ENCODE measurements around the gene LDLRAD3. TPM values are rescaled to one million over a fixed set of nuclear protein-coding genes. Genes with fewer than 3 reads are reported as not detected.

Gene LDLRAD3
- total RNA-seq, 2 donors from 2014 or later, result 19.2 to 30.6 TPM

DNA sequence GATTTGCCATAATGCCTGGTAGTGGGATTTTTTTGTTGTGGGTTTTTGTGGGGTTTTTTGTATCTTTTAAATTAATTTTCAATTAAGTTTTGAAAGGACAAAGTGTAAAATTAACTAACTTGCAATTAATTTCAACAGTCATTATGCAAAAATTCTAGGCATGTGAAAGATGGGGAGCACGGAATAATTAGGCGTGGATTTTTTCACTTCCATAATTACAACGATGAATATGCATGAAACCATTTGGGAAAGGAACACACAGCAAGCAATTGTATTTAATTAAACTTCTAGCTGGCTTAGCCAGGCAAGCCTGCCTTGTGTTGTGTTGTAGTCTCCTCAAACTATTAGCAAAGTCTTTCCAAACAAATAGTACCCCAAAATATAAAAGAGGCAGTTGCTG, 257.5 kb downstream of the LDLRAD3 start:
- Mint-ChIP-seq H3K4me1 (peaks cover 3% of the 10 kb centered on the region), H3K4me3 (no peak overlapping the region), H3K36me3 (ENCODE audit: low read depth) (peaks cover 38% of the 10 kb centered on the region), H3K27me3 (ENCODE audit: insufficient read depth) (no peaks in the 10 kb centered on the region), H3K27ac (no peak overlapping the region), H3K9me3 (no peaks in the 10 kb centered on the region)
- H3K36me3 ChIP-seq (ENCODE audit: control insufficient read depth, insufficient read depth, low read length), result peaks cover 11% of the 10 kb centered on the region
- TF ChIP-seq, protein P1, sequence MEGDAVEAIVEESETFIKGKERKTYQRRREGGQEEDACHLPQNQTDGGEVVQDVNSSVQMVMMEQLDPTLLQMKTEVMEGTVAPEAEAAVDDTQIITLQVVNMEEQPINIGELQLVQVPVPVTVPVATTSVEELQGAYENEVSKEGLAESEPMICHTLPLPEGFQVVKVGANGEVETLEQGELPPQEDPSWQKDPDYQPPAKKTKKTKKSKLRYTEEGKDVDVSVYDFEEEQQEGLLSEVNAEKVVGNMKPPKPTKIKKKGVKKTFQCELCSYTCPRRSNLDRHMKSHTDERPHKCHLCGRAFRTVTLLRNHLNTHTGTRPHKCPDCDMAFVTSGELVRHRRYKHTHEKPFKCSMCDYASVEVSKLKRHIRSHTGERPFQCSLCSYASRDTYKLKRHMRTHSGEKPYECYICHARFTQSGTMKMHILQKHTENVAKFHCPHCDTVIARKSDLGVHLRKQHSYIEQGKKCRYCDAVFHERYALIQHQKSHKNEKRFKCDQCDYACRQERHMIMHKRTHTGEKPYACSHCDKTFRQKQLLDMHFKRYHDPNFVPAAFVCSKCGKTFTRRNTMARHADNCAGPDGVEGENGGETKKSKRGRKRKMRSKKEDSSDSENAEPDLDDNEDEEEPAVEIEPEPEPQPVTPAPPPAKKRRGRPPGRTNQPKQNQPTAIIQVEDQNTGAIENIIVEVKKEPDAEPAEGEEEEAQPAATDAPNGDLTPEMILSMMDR (conservative IDR thresholded peaks at IDR 0.05), result no peak
- H3K27ac ChIP-seq (ENCODE audit: low read depth, low read length), result no peak overlapping the region
- H3K9ac ChIP-seq (ENCODE audit: extremely low read depth, low read length, poor library complexity, severe bottlenecking), result no peak overlapping the region
- WGBS, 2 experiments (ENCODE audit: insufficient coverage in 1 of 2, insufficient read length in 1 of 2), result 93 to 96% methylated on average over 3 of the region's 3 CpGs
- no peaks in the 10 kb centered on the region for H3K27me3 ChIP-seq (ENCODE audit: control insufficient read depth, insufficient read depth, low read length, poor library complexity, severe bottlenecking)
- no peak for DNase-seq
- no peaks in the 10 kb centered on the region for H3K9me3 ChIP-seq (ENCODE audit: control insufficient read depth, low read length)
- H3K4me1 ChIP-seq (ENCODE audit: control insufficient read depth, insufficient read depth, low read length), result no peaks in the 10 kb centered on the region
- H3K4me3 ChIP-seq (ENCODE audit: low read length), result no peak overlapping the region

DNA sequence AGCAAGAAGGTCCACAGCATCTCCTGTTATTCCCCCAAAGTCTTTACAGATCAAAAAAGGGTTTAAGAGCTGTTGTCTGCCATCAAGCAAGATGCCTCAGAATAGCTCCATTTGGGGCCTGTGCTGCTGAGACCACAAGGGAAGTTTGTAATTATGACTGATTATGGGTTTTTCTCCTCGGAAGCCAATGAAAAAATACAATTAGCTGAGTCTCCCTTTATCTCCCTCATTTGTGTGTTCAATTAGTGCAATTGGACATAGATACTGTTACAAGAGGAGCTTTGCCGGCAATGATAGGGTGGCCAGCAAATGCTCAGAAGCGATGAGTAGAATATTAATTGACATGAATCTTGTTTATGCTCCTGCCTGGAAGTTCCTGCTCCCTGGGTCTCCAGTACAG, 261.7 kb downstream of the LDLRAD3 start:
- H3K9me3 Mint-ChIP-seq, result no peaks in the 10 kb centered on the region
- Histone ChIP-seq H3K27ac (ENCODE audit: low read depth, low read length) (no peak overlapping the region), H3K4me1 (ENCODE audit: control insufficient read depth, insufficient read depth, low read length) (no peaks in the 10 kb centered on the region), H3K4me3 (ENCODE audit: low read length) (no peak overlapping the region), H3K36me3 (ENCODE audit: control insufficient read depth, insufficient read depth, low read length) (no peaks in the 10 kb centered on the region), H3K27me3 (ENCODE audit: control insufficient read depth, insufficient read depth, low read length, poor library complexity, severe bottlenecking) (no peaks in the 10 kb centered on the region), H3K9ac (ENCODE audit: extremely low read depth, low read length, poor library complexity, severe bottlenecking) (no peak overlapping the region), H3K9me3 (ENCODE audit: control insufficient read depth, low read length) (no peaks in the 10 kb centered on the region)
- H3K36me3 Mint-ChIP-seq (ENCODE audit: low read depth), result peaks cover 24% of the 10 kb centered on the region
- no peak for DNase-seq
- TF ChIP-seq, protein P1 (conservative IDR thresholded peaks at IDR 0.05), result no peak
- H3K27me3 Mint-ChIP-seq (ENCODE audit: insufficient read depth), result no peaks in the 10 kb centered on the region
- no peak overlapping the region for H3K4me3 Mint-ChIP-seq
- no peaks in the 10 kb centered on the region for H3K4me1 Mint-ChIP-seq
- WGBS, 2 experiments (ENCODE audit: insufficient coverage in 1 of 2, insufficient read length in 1 of 2), result 97 to 100% methylated on average over 1 to 3 of the region's 3 CpGs
- no peak overlapping the region for H3K27ac Mint-ChIP-seq

DNA sequence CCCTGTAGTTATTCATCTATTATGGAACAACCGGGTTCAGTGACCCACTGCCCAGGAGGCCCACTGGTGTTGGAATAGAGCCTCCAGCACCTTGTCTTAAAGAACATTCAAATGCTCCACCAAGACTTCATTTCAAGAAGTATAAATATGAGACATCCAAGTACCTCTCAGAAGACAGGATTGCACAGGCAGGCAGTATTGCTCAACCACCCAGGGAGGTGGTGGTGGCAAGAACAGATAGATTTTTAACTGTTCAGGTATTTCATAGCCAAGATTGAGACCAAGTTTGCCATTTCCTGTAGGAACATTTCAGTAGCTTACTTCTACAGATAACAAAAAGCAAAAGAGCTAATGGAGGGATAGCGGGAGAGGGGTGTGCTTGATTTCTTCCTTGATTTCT, 266.7 kb downstream of the LDLRAD3 start:
- TF ChIP-seq, protein P1 (conservative IDR thresholded peaks at IDR 0.05), result no peak
- DNase-seq, result no peak
- H3K9me3 Mint-ChIP-seq, result no peaks in the 10 kb centered on the region
- no peaks in the 10 kb centered on the region for H3K4me1 Mint-ChIP-seq
- Histone ChIP-seq H3K4me3 (ENCODE audit: low read length) (no peak overlapping the region), H3K9ac (ENCODE audit: extremely low read depth, low read length, poor library complexity, severe bottlenecking) (no peak overlapping the region), H3K36me3 (ENCODE audit: control insufficient read depth, insufficient read depth, low read length) (no peaks in the 10 kb centered on the region), H3K4me1 (ENCODE audit: control insufficient read depth, insufficient read depth, low read length) (no peaks in the 10 kb centered on the region), H3K27ac (ENCODE audit: low read depth, low read length) (no peak overlapping the region), H3K27me3 (ENCODE audit: control insufficient read depth, insufficient read depth, low read length, poor library complexity, severe bottlenecking) (no peaks in the 10 kb centered on the region), H3K9me3 (ENCODE audit: control insufficient read depth, low read length) (no peaks in the 10 kb centered on the region)
- H3K4me3 Mint-ChIP-seq, result no peak overlapping the region
- H3K27ac Mint-ChIP-seq, result no peak overlapping the region
- H3K36me3 Mint-ChIP-seq (ENCODE audit: low read depth), result peaks cover 10% of the 10 kb centered on the region
- 94 to 100% methylated on average over 1 to 2 of the region's 2 CpGs for WGBS, 2 experiments (ENCODE audit: insufficient coverage in 1 of 2, insufficient read length in 1 of 2)
- H3K27me3 Mint-ChIP-seq (ENCODE audit: insufficient read depth), result no peaks in the 10 kb centered on the region
